Transverse colon (tissue), 4 donors: Measurements from ENCODE around the gene DOCK3. TPM values are rescaled to one million over a fixed set of nuclear protein-coding genes. Genes with fewer than 3 reads are reported as not detected.

Source experiments
- DNase-seq: peaks from one replicate; pipeline ENCODE4 v3.0.0-alpha.2; 2019
- H3K27ac ChIP-seq, 4 donors: fragments of 200-600 bp; sonication (generic); 2 replicates each; pipeline ENCODE4 v1.5.1; 2016 to 2018; ENCODE audit warnings: inconsistent platforms in 4 of 4
- H3K27me3 ChIP-seq: fragments of 200-600 bp; sonication (generic); 2 replicates; pipeline ENCODE4 v1.5.1; 2017; ENCODE audit warnings: inconsistent platforms
- H3K36me3 ChIP-seq, 4 donors: fragments of 200-600 bp; sonication (generic); 2 replicates each; pipeline ENCODE4 v1.5.1; 2017 to 2019; ENCODE audit warnings: inconsistent platforms in 4 of 4
- H3K4me1 ChIP-seq, 4 donors: fragments of 200-600 bp; sonication (generic); 2 replicates each; pipeline ENCODE4 v1.5.1; 2017 to 2020; ENCODE audit warnings: inconsistent platforms in 4 of 4
- H3K4me3 ChIP-seq, 4 donors: fragments of 200-600 bp; sonication (generic); 1 replicate in 1 of 4; 2 replicates in 3 of 4; pipeline versions ENCODE4 v1.5.1 to v1.6.1; 2017 to 2019; ENCODE audit warnings: inconsistent platforms in 4 of 4
- H3K9me3 ChIP-seq, 2 donors: fragments of 200-600 bp; sonication (generic); 2 replicates each; pipeline ENCODE4 v1.5.1; 2017 to 2019; ENCODE audit warnings: inconsistent platforms in 2 of 2
- CTCF ChIP-seq, 5 experiments: fragments of 200-600 bp in 3 of 5; fragments of 450-650 bp in 2 of 5; sonication (generic) in 3 of 5; IDR thresholded peaks; 1 replicate in 2 of 5; 2 replicates in 3 of 5; pipeline ENCODE4 v1.5.1; 2016 to 2017; ENCODE audit warnings: antibody characterized with exemption in 5 of 5, inconsistent platforms in 3 of 5, mild to moderate bottlenecking in 2 of 5, moderate library complexity in 1 of 5
- EP300 ChIP-seq: sonication (generic); formaldehyde crosslinking; IDR thresholded peaks from one replicate; pipeline ENCODE4 v1.6.1; 2017; ENCODE audit warnings: antibody characterized with exemption, low read depth
- POLR2A ChIP-seq: fragments of 450-650 bp; IDR thresholded peaks from one replicate; pipeline ENCODE4 v1.6.1; 2016; ENCODE audit warnings: antibody characterized with exemption, mild to moderate bottlenecking, moderate library complexity
- POLR2AphosphoS5 ChIP-seq, 3 donors: sonication (generic); formaldehyde crosslinking; IDR thresholded peaks; one replicate each; pipeline ENCODE4 v1.6.1; 2016; ENCODE audit warnings: antibody characterized with exemption in 3 of 3
- WGBS, 2 donors: methylation state at CpG; one replicate each; pipeline ENCODE4 v1.1.5; 2018; ENCODE audit warnings: low coverage in 1 of 2; 5-methylcytosine and 5-hydroxymethylcytosine counted together
- in situ Hi-C, 4 donors: fragments of 200-750 bp; cut with MboI; loops; one replicate each; pipeline versions ENCODE4 v1.15.0 to v1.15.1; 2017; ENCODE audit warnings: low sequenced_read_pairs in 3 of 4, low pct_ligation_motif_present in 1 of 4, low pct_unique_long_range_greater_than_20kb in 1 of 4
- intact Hi-C: fragments of 100-400 bp; cut with DNase I; formaldehyde crosslinking; loops from one replicate; pipeline ENCODE4 v1.15.1; 2023; ENCODE audit warnings: low total_unique reads
- total RNA-seq, 4 donors: library from RNA; depleted of rRNA; stranded (reverse); fragments of >200 nt; gene quantifications; one replicate each; pipeline ENCODE4 v1.1.0, GENCODE V29; 2016

The DOCK3 gene
- total RNA-seq, 4 donors from 2014 or later: 0.41 to 0.75 (median 0.62) TPM

GRCh38 chr3:50737906-50738598, 63.3 kb downstream of the DOCK3 start:
- no peak for DNase-seq
- in situ Hi-C loops (no loop called here), intact Hi-C loops (no loop called here)
- Histone ChIP-seq H3K9me3 (peaks cover 0 to 12% of the 10 kb centered on the region in 2 donors), H3K36me3 (no peaks in the 10 kb centered on the region), H3K4me1 (no peaks in the 10 kb centered on the region), H3K27ac (no peak overlapping the region), H3K4me3 (no peak overlapping the region), H3K27me3 (no peaks in the 10 kb centered on the region)
- 82% methylated on average over 3 to 6 of the region's 6 CpGs for WGBS, 2 donors
- TF ChIP-seq CTCF (IDR thresholded peaks at IDR 0.05): no peak
- TF ChIP-seq EP300: no peak
- no peak for TF ChIP-seq POLR2A

GRCh38 chr3:50743643-50744042, 68.9 kb downstream of the DOCK3 start:
- no peak overlapping the region for H3K27ac ChIP-seq
- no peaks in the 10 kb centered on the region for H3K27me3 ChIP-seq
- no peaks in the 10 kb centered on the region for H3K9me3 ChIP-seq
- no peak overlapping the region for H3K4me3 ChIP-seq
- no peak for DNase-seq
- no peaks in the 10 kb centered on the region for H3K4me1 ChIP-seq
- 47 to 90% methylated on average over 1 of the region's 1 CpG for WGBS, 2 donors
- TF ChIP-seq POLR2A (no peak), CTCF (IDR thresholded peaks at IDR 0.05) (no peak), EP300 (no peak), POLR2AphosphoS5 (IDR thresholded peaks at IDR 0.05) (no peak)
- in situ Hi-C loops (no loop called here), intact Hi-C loops (no loop called here)
- H3K36me3 ChIP-seq: no peaks in the 10 kb centered on the region

GRCh38 chr3:50749822-50750221, 75.1 kb downstream of the DOCK3 start:
- intact Hi-C loops: no loop called here
- TF ChIP-seq POLR2AphosphoS5 (IDR thresholded peaks at IDR 0.05) (no peak), EP300 (no peak), CTCF (IDR thresholded peaks at IDR 0.05) (no peak), POLR2A (no peak)
- no peaks in the 10 kb centered on the region for H3K36me3 ChIP-seq
- H3K4me1 ChIP-seq: no peaks in the 10 kb centered on the region
- no peak for DNase-seq
- no peaks in the 10 kb centered on the region for H3K9me3 ChIP-seq
- H3K4me3 ChIP-seq: no peak overlapping the region
- H3K27ac ChIP-seq: no peak overlapping the region
- in situ Hi-C loops: no loop called here
- WGBS, 2 donors: 55 to 58% methylated on average over 4 to 5 of the region's 5 CpGs
- H3K27me3 ChIP-seq: no peaks in the 10 kb centered on the region

GRCh38 chr3:50759015-50759414, 84.3 kb downstream of the DOCK3 start:
- Histone ChIP-seq H3K4me1 (no peaks in the 10 kb centered on the region), H3K9me3 (no peaks in the 10 kb centered on the region), H3K36me3 (no peaks in the 10 kb centered on the region), H3K4me3 (no peak overlapping the region), H3K27ac (no peak overlapping the region), H3K27me3 (no peaks in the 10 kb centered on the region)
- in situ Hi-C loops: no loop called here
- TF ChIP-seq EP300 (no peak), POLR2A (no peak), CTCF (IDR thresholded peaks at IDR 0.05) (no peak)
- intact Hi-C loops: no loop called here
- no peak for DNase-seq
- 89 to 93% methylated on average over 5 of the region's 5 CpGs for WGBS, 2 donors
